ENCODE results near the gene TRABD. TPM values are rescaled to one million over a fixed set of nuclear protein-coding genes. Genes with fewer than 3 reads are reported as not detected.

The TRABD gene
- total RNA-seq, 1 experiment from 2014 or later = 57.3 TPM

- peaks cover 72% of the 10 kb centered on the region for H3K36me3 Mint-ChIP-seq (ENCODE audit: insufficient read depth, unreplicated experiment)
- no peak for DNase-seq
- no TSS peak for BruUV-seq (replicated peaks)
- H3K4me1 Mint-ChIP-seq (ENCODE audit: low read depth, unreplicated experiment) = peaks cover 9% of the 10 kb centered on the region
- no peaks in the 10 kb centered on the region for H3K27me3 Mint-ChIP-seq (ENCODE audit: unreplicated experiment)
- no peaks in the 10 kb centered on the region for H3K9me3 Mint-ChIP-seq (ENCODE audit: low read depth, unreplicated experiment)
- CTCF ChIA-PET = no interaction called here
- H3K27ac Mint-ChIP-seq (ENCODE audit: unreplicated experiment) = no peak overlapping the region
- intact Hi-C loops (cut with micrococcal nuclease; ENCODE audit: unreplicated experiment) = no loop called here
- TF ChIP-seq, protein P1, sequence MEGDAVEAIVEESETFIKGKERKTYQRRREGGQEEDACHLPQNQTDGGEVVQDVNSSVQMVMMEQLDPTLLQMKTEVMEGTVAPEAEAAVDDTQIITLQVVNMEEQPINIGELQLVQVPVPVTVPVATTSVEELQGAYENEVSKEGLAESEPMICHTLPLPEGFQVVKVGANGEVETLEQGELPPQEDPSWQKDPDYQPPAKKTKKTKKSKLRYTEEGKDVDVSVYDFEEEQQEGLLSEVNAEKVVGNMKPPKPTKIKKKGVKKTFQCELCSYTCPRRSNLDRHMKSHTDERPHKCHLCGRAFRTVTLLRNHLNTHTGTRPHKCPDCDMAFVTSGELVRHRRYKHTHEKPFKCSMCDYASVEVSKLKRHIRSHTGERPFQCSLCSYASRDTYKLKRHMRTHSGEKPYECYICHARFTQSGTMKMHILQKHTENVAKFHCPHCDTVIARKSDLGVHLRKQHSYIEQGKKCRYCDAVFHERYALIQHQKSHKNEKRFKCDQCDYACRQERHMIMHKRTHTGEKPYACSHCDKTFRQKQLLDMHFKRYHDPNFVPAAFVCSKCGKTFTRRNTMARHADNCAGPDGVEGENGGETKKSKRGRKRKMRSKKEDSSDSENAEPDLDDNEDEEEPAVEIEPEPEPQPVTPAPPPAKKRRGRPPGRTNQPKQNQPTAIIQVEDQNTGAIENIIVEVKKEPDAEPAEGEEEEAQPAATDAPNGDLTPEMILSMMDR (IDR thresholded peaks at IDR 0.05; ENCODE audit: unreplicated experiment) = no peak
- no peak overlapping the region for H3K4me3 Mint-ChIP-seq (ENCODE audit: low read depth, unreplicated experiment)
Observed at GRCh38 chr22:50197856-50198623, 12.3 kb downstream of the TRABD start.

DNA sequence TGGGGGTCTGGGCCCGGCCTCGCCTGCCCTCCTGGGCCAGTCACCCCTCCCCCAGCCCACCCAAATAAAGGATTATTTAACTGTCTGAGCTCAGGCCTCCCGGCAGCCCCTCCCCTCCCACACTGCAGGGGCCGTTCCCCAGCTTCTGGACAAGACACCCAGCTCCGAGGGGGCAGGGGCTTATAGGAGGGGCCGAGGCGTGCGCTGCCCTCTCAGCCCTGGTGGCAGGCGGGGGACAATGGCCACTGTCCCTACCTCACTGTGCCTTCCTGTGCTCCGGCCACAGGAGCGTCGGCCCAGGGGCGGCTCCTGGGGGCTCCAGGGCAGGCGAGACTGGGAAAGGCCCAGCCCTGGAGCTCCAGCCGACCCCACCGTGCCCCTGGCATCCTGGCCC lies 12.9 kb downstream of the TRABD start:
- no TSS peak for BruUV-seq (replicated peaks)
- Mint-ChIP-seq H3K9me3 (ENCODE audit: low read depth, unreplicated experiment) (no peaks in the 10 kb centered on the region), H3K4me3 (ENCODE audit: low read depth, unreplicated experiment) (no peak overlapping the region), H3K27ac (ENCODE audit: unreplicated experiment) (no peak overlapping the region), H3K4me1 (ENCODE audit: low read depth, unreplicated experiment) (peaks cover 9% of the 10 kb centered on the region), H3K27me3 (ENCODE audit: unreplicated experiment) (no peaks in the 10 kb centered on the region), H3K36me3 (ENCODE audit: insufficient read depth, unreplicated experiment) (peaks cover 78% of the 10 kb centered on the region)
- intact Hi-C loops (cut with micrococcal nuclease; ENCODE audit: unreplicated experiment) = no loop called here
- no peak for DNase-seq
- CTCF ChIA-PET = no interaction called here
- TF ChIP-seq, protein P1 (IDR thresholded peaks at IDR 0.05; ENCODE audit: unreplicated experiment) = no peak

GRCh38 chr22:50199251-50199721 lies 13.6 kb downstream of the TRABD start:
- intact Hi-C loops (cut with micrococcal nuclease; ENCODE audit: unreplicated experiment) = no loop called here
- DNase-seq = no peak
- Mint-ChIP-seq H3K36me3 (ENCODE audit: insufficient read depth, unreplicated experiment) (peaks cover 81% of the 10 kb centered on the region), H3K9me3 (ENCODE audit: low read depth, unreplicated experiment) (no peaks in the 10 kb centered on the region), H3K27ac (ENCODE audit: unreplicated experiment) (peak overlapping the region; percentile 47), H3K4me3 (ENCODE audit: low read depth, unreplicated experiment) (peak overlapping the region; percentile 76), H3K27me3 (ENCODE audit: unreplicated experiment) (no peaks in the 10 kb centered on the region), H3K4me1 (ENCODE audit: low read depth, unreplicated experiment) (peaks cover 9% of the 10 kb centered on the region)
- TF ChIP-seq, protein P1 (IDR thresholded peaks at IDR 0.05; ENCODE audit: unreplicated experiment) = no peak
- CTCF ChIA-PET = no interaction called here
- BruUV-seq (replicated peaks) = no TSS peak

DNA sequence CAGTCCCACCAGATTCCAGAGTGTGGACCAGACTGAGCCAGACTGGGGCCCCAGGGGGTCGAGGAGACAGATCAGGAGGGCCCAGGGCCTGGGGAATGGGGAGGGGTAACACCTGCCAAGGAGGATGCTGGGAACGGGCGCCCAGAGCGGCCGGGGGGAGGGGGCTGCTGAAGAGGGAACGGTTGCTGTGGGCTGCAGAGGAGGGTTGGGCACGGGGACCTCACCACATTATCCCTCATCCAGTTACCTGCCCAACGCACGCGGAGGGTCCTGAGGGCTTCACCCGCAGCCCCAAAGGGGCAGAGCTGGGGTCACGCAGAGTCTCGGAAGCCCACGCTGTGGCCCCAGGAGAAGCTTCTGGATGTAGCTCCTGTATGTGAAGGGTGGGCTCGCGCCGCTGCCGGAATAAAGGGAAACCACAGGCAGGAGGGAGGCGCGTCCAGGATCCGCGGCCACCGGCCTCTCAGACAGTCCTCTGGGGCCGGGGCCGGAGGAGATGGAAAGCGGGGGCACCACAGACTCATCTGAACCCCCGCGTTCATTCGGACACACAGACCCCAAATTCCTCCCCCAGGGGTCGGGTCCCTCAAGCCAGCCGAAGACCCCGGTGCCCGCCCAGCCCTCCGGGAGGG lies 14.2 kb downstream of the TRABD start:
- no TSS peak for BruUV-seq (replicated peaks)
- Mint-ChIP-seq H3K27ac (ENCODE audit: unreplicated experiment) (peak overlapping the region; percentile 47), H3K36me3 (ENCODE audit: insufficient read depth, unreplicated experiment) (peaks cover 81% of the 10 kb centered on the region), H3K9me3 (ENCODE audit: low read depth, unreplicated experiment) (no peaks in the 10 kb centered on the region), H3K4me1 (ENCODE audit: low read depth, unreplicated experiment) (peaks cover 14% of the 10 kb centered on the region), H3K4me3 (ENCODE audit: low read depth, unreplicated experiment) (peak overlapping the region; percentile 76), H3K27me3 (ENCODE audit: unreplicated experiment) (no peaks in the 10 kb centered on the region)
- TF ChIP-seq, protein P1 (IDR thresholded peaks at IDR 0.05; ENCODE audit: unreplicated experiment) = no peak
- DNase-seq = no peak
- intact Hi-C loops (cut with micrococcal nuclease; ENCODE audit: unreplicated experiment) = no loop called here
- CTCF ChIA-PET = no interaction called here

Data from Calu3 (cell line).